HFFc6 (cell line): Measurements from ENCODE around the gene IMPDH1. TPM values are rescaled to one million over a fixed set of nuclear protein-coding genes. Genes with fewer than 3 reads are reported as not detected.

Source experiments
- DNase-seq: peaks from one replicate; pipeline ENCODE4 v3.0.0-alpha.2; 2018
- H3K27ac Mint-ChIP-seq: 2 replicates; pipeline ENCODE4 v1.8.0; 2020; ENCODE audit warnings: mild to moderate bottlenecking, mixed read lengths
- H3K27me3 Mint-ChIP-seq: 2 replicates; pipeline ENCODE4 v1.8.0; 2021; ENCODE audit warnings: mild to moderate bottlenecking, moderate library complexity, mixed read lengths; ENCODE audit not compliant: insufficient read depth
- H3K36me3 Mint-ChIP-seq: 2 replicates; pipeline ENCODE4 v1.8.0; 2021; ENCODE audit warnings: low read depth, mixed read lengths
- H3K4me1 Mint-ChIP-seq: 2 replicates; pipeline ENCODE4 v1.8.0; 2020; ENCODE audit warnings: low read depth, mixed read lengths
- H3K4me3 Mint-ChIP-seq: 2 replicates; pipeline ENCODE4 v1.8.0; 2020; ENCODE audit warnings: mild to moderate bottlenecking, moderate library complexity, mixed read lengths
- H3K9me3 Mint-ChIP-seq: 2 replicates; pipeline ENCODE4 v1.8.0; 2020; ENCODE audit warnings: mild to moderate bottlenecking, mixed read lengths
- CTCF ChIP-seq: fragments of 200-600 bp; sonication (generic); IDR thresholded peaks from 2 replicates; pipeline ENCODE4 v1.5.0; 2021; ENCODE audit warnings: antibody characterized with exemption, mild to moderate bottlenecking
- total RNA-seq, 6 experiments: library from RNA; stranded (reverse); fragmentation: NEBNext Ultra II Directional; extraction: Animal tissue kit (Norgen Biotek cat#: 25700); gene quantifications; 2 replicates in 1 of 6; 3 replicates in 5 of 6; pipeline ENCODE4 v1.2.3, GENCODE V29; 2021

Gene IMPDH1
- total RNA-seq, 6 experiments from 2014 or later, result 81.8 to 107 (median 93.3) TPM

DNA sequence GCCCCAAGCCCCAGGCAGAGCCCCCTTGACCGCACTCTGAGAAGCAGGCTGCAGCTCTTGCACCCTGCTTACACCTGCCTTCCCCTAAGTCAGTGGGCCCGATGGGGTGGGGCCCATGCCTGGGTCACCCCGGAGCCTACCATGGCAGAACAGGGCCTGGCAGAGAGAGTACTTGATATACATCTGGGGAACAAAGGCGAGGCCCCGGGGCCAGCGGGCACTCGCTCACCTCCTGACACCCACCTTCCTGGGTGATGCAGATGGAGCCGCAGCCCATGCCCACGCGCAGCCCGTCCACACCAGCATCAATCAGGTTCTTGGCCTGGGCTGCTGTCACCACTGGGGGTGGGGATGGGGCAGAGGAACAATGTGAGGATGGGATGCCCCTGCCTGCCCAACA is 13.4 kb downstream of the IMPDH1 start:
- DNase-seq, result no peak
- no peaks in the 10 kb centered on the region for H3K4me1 Mint-ChIP-seq
- peaks cover 20% of the 10 kb centered on the region; the same call in 1 of the 2 replicates for H3K36me3 Mint-ChIP-seq
- H3K4me3 Mint-ChIP-seq, result no peak overlapping the region
- TF ChIP-seq CTCF, result no peak
- no peaks in the 10 kb centered on the region for H3K9me3 Mint-ChIP-seq
- H3K27ac Mint-ChIP-seq, result no peak overlapping the region
- H3K27me3 Mint-ChIP-seq, result peaks cover 2% of the 10 kb centered on the region; the same call in 1 of the 2 replicates

- DNase-seq, result no peak
Observed at GRCh38 chr7:128395748-128396147, 14.0 kb downstream of the IMPDH1 start.

GRCh38 chr7:128394904-128395496 is 14.8 kb downstream of the IMPDH1 start:
- no peak for TF ChIP-seq CTCF
- H3K9me3 Mint-ChIP-seq, result no peaks in the 10 kb centered on the region
- peaks cover 2% of the 10 kb centered on the region; the same call in 1 of the 2 replicates for H3K27me3 Mint-ChIP-seq
- no peak for DNase-seq
- H3K4me1 Mint-ChIP-seq, result no peaks in the 10 kb centered on the region
- no peak overlapping the region for H3K27ac Mint-ChIP-seq
- H3K4me3 Mint-ChIP-seq, result no peak overlapping the region
- H3K36me3 Mint-ChIP-seq, result peaks cover 15% of the 10 kb centered on the region; the same call in 1 of the 2 replicates

More at GRCh38 chr7:128395748-128396147, 14.0 kb downstream of the IMPDH1 start:
- TF ChIP-seq CTCF, result peak; percentile 51
- Mint-ChIP-seq H3K4me3 (no peak overlapping the region), H3K36me3 (peaks cover 15% of the 10 kb centered on the region; the same call in 1 of the 2 replicates), H3K4me1 (no peaks in the 10 kb centered on the region), H3K27ac (no peak overlapping the region), H3K27me3 (peaks cover 2% of the 10 kb centered on the region; the same call in 1 of the 2 replicates), H3K9me3 (no peaks in the 10 kb centered on the region)

DNA sequence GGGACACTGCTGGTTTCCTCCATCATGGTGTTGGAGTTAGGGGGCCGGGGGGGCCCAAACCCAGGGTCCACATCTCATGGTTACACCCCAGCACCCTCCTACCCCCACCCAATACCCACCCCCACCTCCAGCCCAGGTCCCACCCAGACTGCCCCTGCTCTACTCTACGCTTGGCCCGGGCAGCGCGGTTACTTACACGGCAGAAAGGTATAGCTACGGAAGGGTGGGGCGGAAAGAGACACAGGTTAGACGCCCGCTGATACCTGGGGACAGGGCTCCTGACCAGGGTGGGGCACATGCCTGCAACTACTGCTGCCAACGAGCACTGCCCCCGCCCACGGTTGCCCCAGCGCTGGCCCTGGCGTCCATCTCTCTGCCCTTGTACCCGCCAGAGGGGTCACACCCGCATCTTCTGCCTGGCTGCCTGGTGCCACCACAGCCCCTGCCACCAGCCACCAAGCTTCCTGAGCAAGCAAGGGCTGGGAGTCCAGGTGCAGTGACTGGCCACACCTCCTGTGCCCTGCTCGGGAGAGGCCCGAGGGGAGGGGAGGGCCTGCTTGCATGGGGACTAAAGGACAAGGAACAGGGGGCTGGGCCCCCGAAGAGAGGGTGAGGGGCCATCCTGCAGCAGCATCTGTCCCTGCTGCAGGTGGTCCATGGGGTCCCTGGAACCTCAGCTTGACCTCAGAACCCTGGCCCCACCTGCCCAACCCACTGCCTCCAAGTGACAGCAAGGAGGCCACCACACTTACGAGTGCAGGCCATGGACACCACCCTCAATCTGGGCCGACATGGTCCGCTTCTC is 16.1 kb downstream of the IMPDH1 start:
- Mint-ChIP-seq H3K4me1 (no peaks in the 10 kb centered on the region), H3K9me3 (no peaks in the 10 kb centered on the region), H3K4me3 (no peak overlapping the region), H3K36me3 (peaks cover 15% of the 10 kb centered on the region; the same call in 1 of the 2 replicates), H3K27ac (no peak overlapping the region), H3K27me3 (peaks cover 2% of the 10 kb centered on the region; the same call in 1 of the 2 replicates)
- no peak for TF ChIP-seq CTCF
- no peak for DNase-seq

DNA sequence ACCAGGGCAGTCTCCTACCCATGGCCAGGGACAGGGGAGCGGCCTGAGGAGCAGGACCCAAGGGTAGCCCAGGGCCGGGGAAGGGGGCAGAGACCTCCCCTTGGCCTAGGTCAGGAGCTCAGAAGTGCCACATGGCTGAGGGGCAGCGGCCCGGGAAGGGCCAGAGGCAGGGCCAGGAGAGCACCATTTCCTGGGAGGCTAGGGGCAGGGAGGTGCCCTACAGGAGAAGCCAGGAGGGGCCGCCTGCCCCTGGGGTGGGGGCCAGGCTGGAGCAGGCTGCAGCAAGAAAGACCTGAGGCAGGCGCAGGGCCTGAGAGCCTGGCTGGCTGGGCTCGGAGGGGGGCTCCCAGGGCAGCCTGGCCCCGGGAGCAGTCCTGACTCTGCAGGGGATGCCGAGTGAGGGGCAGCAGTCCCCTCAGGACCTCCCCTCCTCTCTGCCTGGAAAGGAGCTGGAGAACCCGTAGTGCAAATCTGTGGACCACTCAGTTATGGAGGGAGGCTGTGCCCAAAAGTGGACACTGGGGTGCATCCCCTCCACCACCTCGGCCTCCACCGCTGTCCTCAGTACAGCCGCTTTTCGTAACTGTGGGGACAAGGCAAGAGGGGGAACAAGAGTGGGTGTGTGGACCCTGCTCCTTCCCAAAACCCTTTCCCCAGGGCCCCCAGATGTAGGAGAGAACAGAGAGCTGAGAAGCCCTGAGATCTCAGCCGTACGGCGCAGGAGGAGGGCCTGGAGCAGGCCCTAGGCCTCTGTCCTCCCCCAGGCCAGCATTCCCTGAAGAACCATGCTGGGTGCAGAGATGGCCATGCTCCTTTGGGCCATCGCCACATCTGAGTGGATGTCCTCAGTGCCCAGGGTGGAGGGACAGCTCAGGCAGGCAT is 17.1 kb downstream of the IMPDH1 start:
- no peaks in the 10 kb centered on the region for H3K9me3 Mint-ChIP-seq
- DNase-seq, result no peak
- no peak for TF ChIP-seq CTCF
- peaks cover 1% of the 10 kb centered on the region for H3K4me1 Mint-ChIP-seq
- 0 out of 2 replicates have a peak, but pooled peaks cover 6% of the 10 kb centered on the region for H3K36me3 Mint-ChIP-seq
- no peak overlapping the region for H3K4me3 Mint-ChIP-seq
- H3K27ac Mint-ChIP-seq, result no peak overlapping the region; the same call in 1 of the 2 replicates
- peaks cover 5% of the 10 kb centered on the region for H3K27me3 Mint-ChIP-seq
